Uterus (tissue), 2 donors: ENCODE measurements around the gene ADM.

Experiments used
- CTCF ChIP-seq, 4 experiments: fragments of 200-600 bp in 2 of 4; fragments of 450-650 bp in 2 of 4; sonication (generic) in 2 of 4; IDR thresholded peaks; one replicate each; pipeline ENCODE4 v1.5.1; 2016 to 2019; ENCODE audit warnings: antibody characterized with exemption in 4 of 4, mild to moderate bottlenecking in 2 of 4, moderate library complexity in 1 of 4
- POLR2A ChIP-seq, 2 donors: fragments of 450-650 bp; IDR thresholded peaks; one replicate each; pipeline ENCODE4 v1.6.1; 2016; ENCODE audit warnings: antibody characterized with exemption in 2 of 2, mild to moderate bottlenecking in 1 of 2, moderate library complexity in 1 of 2

- TF ChIP-seq CTCF (IDR thresholded peaks at IDR 0.05) (no peak), POLR2A (IDR thresholded peaks at IDR 0.05) (no peak)
These were observed 540 bp downstream of the ADM start for GRCh38 chr11:10305262-10305963.
